GM10847 (cell line): ENCODE results near the gene CPSF4.

Experiments
- POLR2A ChIP-seq: IDR thresholded peaks from 2 replicates; pipeline ENCODE4 v1.6.1; 2011; ENCODE audit not compliant: insufficient read length; ENCODE audit errors: extremely low read depth

Gene CPSF4

DNA sequence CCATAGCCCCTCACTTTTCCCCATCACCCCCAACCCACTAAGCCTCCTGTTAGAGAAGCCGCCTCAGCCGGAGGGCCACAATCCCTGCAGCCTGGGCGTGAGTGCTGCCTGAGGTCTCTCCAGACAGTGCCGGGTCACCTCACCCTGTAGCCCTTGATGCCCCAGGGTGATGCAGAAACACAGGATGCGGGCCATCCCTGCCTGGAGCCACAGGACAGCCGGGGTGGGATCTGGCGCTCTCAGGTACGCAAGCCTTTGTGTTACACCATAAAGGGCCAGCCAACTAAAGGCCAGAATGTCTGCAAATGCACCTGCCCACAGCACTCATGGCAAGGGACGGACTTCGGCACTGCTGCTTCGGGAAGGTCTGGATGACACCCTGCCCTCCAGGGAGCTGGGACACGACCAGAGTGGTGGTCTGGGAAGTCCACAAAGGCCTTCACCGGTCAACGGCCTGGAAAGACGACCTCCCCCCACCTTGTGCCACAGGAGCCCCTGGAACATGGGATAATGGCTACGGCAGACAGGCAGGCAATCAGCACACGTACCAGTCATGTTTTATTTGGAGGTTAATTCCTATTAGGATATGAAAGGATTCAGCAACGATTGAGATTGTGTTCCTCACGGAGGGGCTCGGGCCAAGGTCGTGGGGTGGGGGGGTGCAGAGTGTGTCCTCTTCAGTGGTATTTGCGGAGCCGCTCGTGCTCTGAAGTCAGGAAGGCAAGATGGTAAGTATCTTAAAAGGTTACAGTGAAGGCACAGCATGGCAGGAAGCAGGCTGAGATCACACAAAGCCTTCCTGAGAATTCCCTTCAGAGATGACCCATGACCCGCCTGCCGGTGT, 19.1 kb downstream of the CPSF4 start:
- TF ChIP-seq POLR2A = no peak

DNA sequence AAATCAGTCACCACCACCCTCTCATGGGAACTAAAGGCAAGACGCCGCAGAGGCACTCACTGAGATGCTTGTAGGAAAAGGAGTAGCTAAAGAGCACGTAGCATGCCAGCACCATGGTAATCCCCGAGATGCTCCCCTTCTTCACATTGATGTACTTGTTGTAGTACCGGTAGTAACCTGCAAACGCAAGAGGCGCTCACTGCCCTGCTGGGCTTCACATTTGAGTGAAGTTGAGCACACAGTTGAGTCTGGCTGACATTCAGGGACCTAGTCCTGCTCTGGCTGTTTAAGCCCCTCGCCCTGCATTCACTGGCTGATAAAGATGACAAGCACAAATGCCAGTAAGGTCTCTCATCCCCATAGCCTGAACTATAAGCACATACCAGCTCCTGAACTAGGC, 20.3 kb downstream of the CPSF4 start:
- TF ChIP-seq POLR2A = no peak

DNA sequence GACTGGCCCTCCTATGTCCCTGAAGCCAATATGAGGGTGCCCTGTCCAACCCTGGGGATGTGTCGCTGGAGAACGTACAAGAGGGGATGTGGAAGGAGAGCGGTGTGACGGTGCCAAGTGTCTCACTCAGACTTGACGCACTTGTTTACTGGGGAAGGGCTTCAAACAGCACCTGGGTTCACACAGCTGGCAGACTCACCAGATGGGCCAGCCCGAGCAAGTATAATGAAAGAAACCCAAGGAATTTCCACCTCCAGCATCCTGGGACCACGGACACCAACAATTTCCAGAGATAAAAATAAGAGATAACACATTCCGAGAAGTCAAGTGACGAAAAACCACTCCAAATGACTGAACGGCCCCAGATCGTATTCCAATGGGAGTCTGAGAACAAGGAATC, 21.9 kb downstream of the CPSF4 start:
- no peak for TF ChIP-seq POLR2A

GRCh38 chr7:99461221-99461620, 22.5 kb downstream of the CPSF4 start:
- TF ChIP-seq POLR2A = no peak

DNA sequence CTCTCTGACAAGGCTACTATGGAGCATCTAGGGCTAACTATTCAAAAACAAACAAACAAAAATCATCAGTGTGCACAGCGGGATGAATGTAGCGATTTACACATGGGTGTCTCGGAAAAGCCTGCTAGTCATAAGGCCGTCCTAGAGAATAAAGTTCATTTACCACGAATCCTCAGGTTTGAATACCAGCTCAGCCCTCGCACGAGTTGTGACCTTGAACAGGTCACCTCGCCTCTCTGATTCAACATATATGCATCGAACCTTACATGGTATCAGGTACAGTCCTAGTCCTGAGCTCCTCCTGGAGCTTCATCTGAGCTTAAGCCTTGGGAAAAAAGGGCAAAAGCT, 26.7 kb downstream of the CPSF4 start:
- TF ChIP-seq POLR2A = no peak

DNA sequence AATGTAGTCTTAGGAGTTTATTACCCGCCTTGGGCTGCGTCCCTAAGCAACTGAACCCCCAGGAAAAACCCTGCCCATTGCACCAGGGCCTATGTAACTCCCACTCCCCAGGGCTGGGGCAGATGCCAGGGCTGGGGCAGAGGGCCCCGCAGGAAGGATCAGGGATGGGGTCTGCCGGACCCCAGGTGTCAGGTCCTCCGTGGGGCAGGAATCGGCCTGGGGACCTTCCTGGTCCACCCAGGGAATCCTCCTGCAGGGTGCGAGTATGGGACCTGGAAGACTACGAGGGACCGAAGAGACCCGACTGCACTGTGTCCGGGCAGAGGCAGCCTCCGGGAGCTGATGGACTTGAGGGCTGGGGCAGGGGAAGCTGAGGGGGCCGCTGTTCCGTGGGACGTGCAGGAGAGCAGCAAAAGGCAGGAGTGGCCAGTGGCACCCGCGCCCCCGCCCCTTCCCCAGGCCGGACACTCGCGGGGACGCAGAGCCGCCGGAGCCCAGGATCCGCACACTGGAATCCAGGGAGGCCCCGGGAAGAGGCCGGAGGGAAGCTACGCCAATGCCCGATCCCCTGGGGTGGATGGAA, 29.7 kb downstream of the CPSF4 start:
- no peak for TF ChIP-seq POLR2A

GRCh38 chr7:99469381-99470065, 30.8 kb downstream of the CPSF4 start:
- TF ChIP-seq POLR2A = no peak

- peak; percentile 81 for TF ChIP-seq POLR2A
Measured at GRCh38 chr7:99472561-99473314, 34.0 kb downstream of the CPSF4 start, which contains the start of gene ZNF789. Gene ZNF789, plus strand, starts transcription at chr7:99472890. Its CDS starts 3,567 bp downstream, at chr7:99476457.

GRCh38 chr7:99473315-99473596, 34.5 kb downstream of the CPSF4 start:
- no peak for TF ChIP-seq POLR2A

DNA sequence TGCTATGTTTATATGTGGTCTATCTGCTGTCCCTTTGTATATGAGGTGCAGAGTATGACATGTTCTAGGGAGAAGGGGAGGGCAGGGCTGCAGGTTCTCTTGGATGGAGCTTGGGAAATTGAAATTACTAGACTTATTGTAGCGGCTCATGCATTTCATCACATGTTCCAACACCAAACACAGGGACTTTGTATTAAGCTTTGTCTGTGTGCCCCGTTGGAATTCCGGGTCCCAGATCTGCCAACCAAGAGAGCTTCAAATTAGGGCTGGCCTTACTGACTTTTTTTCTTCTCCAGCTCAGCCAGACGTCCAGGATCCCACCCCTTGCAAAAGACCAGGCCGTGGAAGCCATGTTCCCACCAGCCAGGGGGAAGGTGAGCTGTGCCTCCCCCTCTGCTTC, 37.4 kb downstream of the CPSF4 start:
- no peak for TF ChIP-seq POLR2A

- no peak for TF ChIP-seq POLR2A
Measured at GRCh38 chr7:99478464-99479440, 40.0 kb downstream of the CPSF4 start.

DNA sequence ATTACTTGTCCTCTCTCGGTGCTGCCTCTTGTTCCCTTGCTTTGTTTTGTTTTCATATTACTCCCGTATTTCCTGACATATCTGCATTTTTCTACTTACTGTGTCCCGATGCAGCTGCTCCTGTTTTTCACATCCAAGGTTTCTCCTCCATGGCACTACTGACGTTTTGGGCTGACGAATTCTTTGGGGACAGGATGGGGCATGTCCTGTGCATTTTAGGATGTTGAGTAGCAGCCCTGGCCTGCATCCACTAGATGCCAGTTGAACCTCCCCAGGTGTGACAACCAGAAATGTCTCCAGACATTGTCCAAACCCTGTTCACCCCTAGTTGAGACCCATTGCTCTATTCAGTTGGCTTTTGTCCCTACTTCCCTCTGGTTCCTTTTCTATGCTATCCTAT, 46.4 kb downstream of the CPSF4 start:
- TF ChIP-seq POLR2A = no peak

- TF ChIP-seq POLR2A = no peak
Measured at GRCh38 chr7:99489235-99489634, 50.5 kb downstream of the CPSF4 start.

DNA sequence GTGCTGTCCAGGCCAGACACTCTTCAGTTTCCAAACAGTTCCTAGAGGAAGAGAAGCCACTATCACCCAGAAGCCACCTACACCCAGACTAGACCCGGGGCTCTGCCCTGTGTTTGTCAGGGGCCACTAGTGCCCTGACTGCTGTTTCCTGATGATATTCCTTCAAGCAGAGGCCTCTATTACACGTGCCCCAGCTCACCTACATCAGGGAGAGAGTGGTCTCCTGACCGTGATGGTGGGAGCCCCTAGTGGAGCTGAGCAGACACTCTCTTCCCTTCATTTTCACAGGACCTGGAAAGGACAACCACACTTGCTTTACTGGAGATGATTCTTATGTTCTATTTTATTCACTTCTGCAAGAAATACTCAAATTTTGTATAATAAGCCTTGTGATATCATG, 52.1 kb downstream of the CPSF4 start:
- no peak for TF ChIP-seq POLR2A

DNA sequence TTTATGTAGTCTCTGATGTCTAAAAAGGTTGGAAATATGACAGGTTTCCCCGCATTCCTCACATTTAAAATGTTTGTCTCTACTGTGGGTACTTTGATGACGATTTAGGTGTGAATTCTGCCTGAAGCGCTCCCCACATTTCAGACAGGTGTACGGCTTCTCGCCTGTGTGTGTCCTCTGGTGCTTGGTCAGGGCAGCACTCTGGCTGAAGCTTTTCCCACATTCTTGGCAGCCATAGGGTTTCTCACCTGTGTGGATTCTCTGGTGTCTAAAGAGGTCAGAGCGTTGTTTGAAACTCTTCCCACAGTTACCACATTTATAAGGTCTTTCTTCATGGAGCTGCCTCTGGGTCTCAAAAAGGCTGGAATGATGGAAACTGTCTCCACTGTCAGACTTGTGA, 55.1 kb downstream of the CPSF4 start:
- TF ChIP-seq POLR2A = no peak
